Liver (tissue), 3 donors: Measurements from ENCODE around the gene PAPPA2.

ENCODE experiments used
- FOXA1 ChIP-seq: IDR thresholded peaks from 2 replicates; pipeline ENCODE4 v1.6.1; 2016; ENCODE audit warnings: antibody characterized with exemption
- HNF4A ChIP-seq, 2 donors: conservative IDR thresholded peaks; 2 replicates each; pipeline ENCODE4 v1.6.1; 2016; ENCODE audit warnings: antibody characterized with exemption in 2 of 2, mild to moderate bottlenecking in 2 of 2
- JUND ChIP-seq, 2 donors: IDR thresholded peaks; 2 replicates each; pipeline ENCODE4 v1.6.1; 2016; ENCODE audit warnings: antibody characterized with exemption in 2 of 2
- MAX ChIP-seq: IDR thresholded peaks from 2 replicates; pipeline ENCODE4 v1.6.1; 2016; ENCODE audit warnings: antibody characterized with exemption
- RAD21 ChIP-seq, 2 donors: IDR thresholded peaks; 2 replicates each; pipeline ENCODE4 v1.6.1; 2016; ENCODE audit warnings: antibody characterized with exemption in 2 of 2, mild to moderate bottlenecking in 2 of 2
- REST ChIP-seq: IDR thresholded peaks from 2 replicates; pipeline ENCODE4 v1.6.1; 2016; ENCODE audit warnings: antibody characterized with exemption, mild to moderate bottlenecking
- RXRA ChIP-seq, 2 donors: IDR thresholded peaks; 2 replicates each; pipeline ENCODE4 v1.6.1; 2017 to 2018; ENCODE audit warnings: antibody characterized with exemption in 2 of 2, mild to moderate bottlenecking in 1 of 2
- SP1 ChIP-seq: IDR thresholded peaks from 2 replicates; pipeline ENCODE4 v1.6.1; 2018; ENCODE audit warnings: antibody characterized with exemption, mild to moderate bottlenecking
- YY1 ChIP-seq: IDR thresholded peaks from 2 replicates; pipeline ENCODE4 v1.6.1; 2016; ENCODE audit warnings: antibody characterized with exemption, mild to moderate bottlenecking
- TF ChIP-seq, protein P1 (sequence below): fragments of 150-350 bp; IDR thresholded peaks from 2 replicates; pipeline ENCODE4 v1.5.1; 2017; ENCODE audit warnings: improper control_type of control experiment, low read depth, low read length; ENCODE audit not compliant: missing input control
- TF ChIP-seq, protein P2 (sequence below): IDR thresholded peaks from 2 replicates; pipeline ENCODE4 v1.6.1; 2016; ENCODE audit warnings: antibody characterized with exemption
- donor health status: healthy.
- donor health status: healthy.

DNA sequence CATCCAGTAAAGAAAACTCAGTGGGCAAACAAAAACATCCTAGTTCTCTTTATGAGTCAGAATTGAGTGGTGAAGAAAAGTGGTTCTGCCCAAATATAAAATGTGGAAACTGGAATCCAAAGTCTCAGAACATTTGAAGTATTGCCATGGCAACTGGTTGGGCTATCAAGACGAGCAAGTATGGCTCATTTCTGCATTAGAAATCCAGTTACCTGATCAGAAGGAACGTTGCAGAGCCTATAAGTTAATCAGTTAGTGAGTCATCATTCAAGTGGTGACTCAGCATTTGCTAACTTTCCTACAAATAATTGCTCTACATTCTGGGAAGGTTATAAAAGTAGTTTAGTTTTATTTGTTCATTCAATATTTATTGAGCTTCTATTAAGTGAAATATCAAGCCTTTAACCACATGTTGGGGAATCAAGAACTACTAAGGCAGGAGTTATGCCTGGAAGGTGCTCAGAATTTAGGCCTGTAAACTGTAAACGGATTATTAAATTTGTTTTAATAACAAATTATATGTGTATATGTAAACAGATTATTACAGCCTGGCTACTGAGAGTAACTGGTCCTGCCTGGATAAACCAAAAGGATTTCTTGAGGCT is 104.3 kb downstream of the PAPPA2 start:
- TF ChIP-seq, protein P1, sequence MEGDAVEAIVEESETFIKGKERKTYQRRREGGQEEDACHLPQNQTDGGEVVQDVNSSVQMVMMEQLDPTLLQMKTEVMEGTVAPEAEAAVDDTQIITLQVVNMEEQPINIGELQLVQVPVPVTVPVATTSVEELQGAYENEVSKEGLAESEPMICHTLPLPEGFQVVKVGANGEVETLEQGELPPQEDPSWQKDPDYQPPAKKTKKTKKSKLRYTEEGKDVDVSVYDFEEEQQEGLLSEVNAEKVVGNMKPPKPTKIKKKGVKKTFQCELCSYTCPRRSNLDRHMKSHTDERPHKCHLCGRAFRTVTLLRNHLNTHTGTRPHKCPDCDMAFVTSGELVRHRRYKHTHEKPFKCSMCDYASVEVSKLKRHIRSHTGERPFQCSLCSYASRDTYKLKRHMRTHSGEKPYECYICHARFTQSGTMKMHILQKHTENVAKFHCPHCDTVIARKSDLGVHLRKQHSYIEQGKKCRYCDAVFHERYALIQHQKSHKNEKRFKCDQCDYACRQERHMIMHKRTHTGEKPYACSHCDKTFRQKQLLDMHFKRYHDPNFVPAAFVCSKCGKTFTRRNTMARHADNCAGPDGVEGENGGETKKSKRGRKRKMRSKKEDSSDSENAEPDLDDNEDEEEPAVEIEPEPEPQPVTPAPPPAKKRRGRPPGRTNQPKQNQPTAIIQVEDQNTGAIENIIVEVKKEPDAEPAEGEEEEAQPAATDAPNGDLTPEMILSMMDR, result no peak
- TF ChIP-seq FOXA1 (no peak), RXRA (IDR thresholded peaks at IDR 0.05) (no peak), HNF4A (conservative IDR thresholded peaks at IDR 0.05) (no peak), JUND (IDR thresholded peaks at IDR 0.05) (peak in 1 of 2 donors; percentile 23), MAX (no peak), REST (no peak), YY1 (no peak), SP1 (no peak), RAD21 (IDR thresholded peaks at IDR 0.05) (no peak)
- TF ChIP-seq, protein P2, sequence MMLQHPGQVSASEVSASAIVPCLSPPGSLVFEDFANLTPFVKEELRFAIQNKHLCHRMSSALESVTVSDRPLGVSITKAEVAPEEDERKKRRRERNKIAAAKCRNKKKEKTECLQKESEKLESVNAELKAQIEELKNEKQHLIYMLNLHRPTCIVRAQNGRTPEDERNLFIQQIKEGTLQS, result peak; percentile 10
